A549 (cell line): ENCODE measurements around the gene RNF220. TPM values are rescaled to one million over a fixed set of nuclear protein-coding genes. Genes with fewer than 3 reads are reported as not detected.

Experiments
- ATAC-seq, 2 experiments: fragments of 200-7000 bp in 1 of 2; fragments of >200 bp in 1 of 2; cut with Nextera tagmentation in 1 of 2; cut with Tn5 transposase in 1 of 2; 3 replicates each; pipeline versions ENCODE4 v1.8.0 to v1.9.1; 2018 to 2020; ENCODE audit warnings: mild to moderate bottlenecking in 1 of 2, moderate library complexity in 1 of 2
- CTCF ChIA-PET: fragments of 300-600 bp; sonication (Branson Sonifier 250); formaldehyde crosslinking; extraction: SDS; loops from one replicate; lab custom pipeline; 2021; ENCODE audit warnings: antibody characterized with exemption, inconsistent platforms; lab: Yijun Ruan, JAX
- POLR2A ChIA-PET: fragments of 350-600 bp; formaldehyde crosslinking; extraction: SDS; loops from one replicate; lab custom pipeline; 2021; ENCODE audit warnings: antibody characterized with exemption, inconsistent platforms; lab: Yijun Ruan, JAX
- DNase-seq, 2 experiments: peaks; one replicate each; pipeline versions ENCODE4 v3.0.0 to v3.0.0-alpha.2; 2011 to 2016; ENCODE audit warnings: low read depth in 1 of 2, low spot score in 1 of 2
- FAIRE-seq: peaks from 2 replicates; lab custom pipeline; 2011; peaks lifted over from hg19 to GRCh38; lab: Jason Lieb, UNC
- H3K27ac ChIP-seq, 2 experiments: fragments of >200 bp; sonication (Bioruptor Twin); formaldehyde crosslinking; 3 replicates each; pipeline ENCODE4 v1.5.1; 2016 to 2017
- H3K4me1 ChIP-seq: fragments of >200 bp; sonication (Bioruptor Twin); formaldehyde crosslinking; 3 replicates; pipeline ENCODE4 v1.6.1; 2016
- H3K4me2 ChIP-seq: fragments of >200 bp; sonication (Bioruptor Twin); formaldehyde crosslinking; 3 replicates; pipeline ENCODE4 v1.6.1; 2016
- H3K4me3 ChIP-seq: fragments of >200 bp; sonication (Bioruptor Twin); formaldehyde crosslinking; 3 replicates; pipeline ENCODE4 v1.5.1; 2016
- H3K9me3 ChIP-seq: fragments of >200 bp; sonication (Bioruptor Twin); formaldehyde crosslinking; 3 replicates; pipeline ENCODE4 v1.6.1; 2016
- CEBPB ChIP-seq, 2 experiments: fragments of >200 bp in 1 of 2; sonication (Bioruptor Twin) in 1 of 2; formaldehyde crosslinking in 1 of 2; IDR thresholded peaks; 2 replicates each; pipeline ENCODE4 v1.6.1; 2012 to 2016
- CHD4 ChIP-seq: fragments of 200-600 bp; sonication (generic); IDR thresholded peaks from 2 replicates; pipeline ENCODE4 v1.6.1; 2016; ENCODE audit warnings: antibody characterized with exemption, mild to moderate bottlenecking, borderline replicate concordance
- CTCF ChIP-seq: fragments of >200 bp; sonication (Bioruptor Twin); formaldehyde crosslinking; IDR thresholded peaks from 3 replicates; pipeline ENCODE4 v1.5.1; 2016
- EP300 ChIP-seq, 2 experiments: fragments of >200 bp; sonication (Bioruptor Twin); formaldehyde crosslinking; IDR thresholded peaks; 2 replicates in 1 of 2; 3 replicates in 1 of 2; pipeline ENCODE4 v1.6.1; 2016 to 2017
- ESRRA ChIP-seq: fragments of 150-350 bp; IDR thresholded peaks from 2 replicates; pipeline ENCODE4 v1.6.1; 2014; ENCODE audit warnings: mild to moderate bottlenecking, low read length, borderline replicate concordance
- GATA3 ChIP-seq: IDR thresholded peaks from 2 replicates; pipeline ENCODE4 v1.6.1; 2012; ENCODE audit warnings: borderline replicate concordance
- HES2 ChIP-seq: fragments of >200 bp; sonication (Bioruptor Twin); formaldehyde crosslinking; IDR thresholded peaks from 2 replicates; pipeline ENCODE4 v1.6.1; 2016
- HOXB5 ChIP-seq: fragments of 250-450 bp; sonication (Bioruptor Pico); IDR thresholded peaks from 2 replicates; pipeline ENCODE4 v1.5.0; 2020; ENCODE audit warnings: mild to moderate bottlenecking, moderate library complexity
- JUN ChIP-seq, 2 experiments: fragments of >200 bp; sonication (Bioruptor Twin); formaldehyde crosslinking; IDR thresholded peaks; 2 replicates in 1 of 2; 3 replicates in 1 of 2; pipeline ENCODE4 v1.6.1; 2016 to 2017
- MAX ChIP-seq: IDR thresholded peaks from 2 replicates; pipeline ENCODE4 v1.6.1; 2012
- NFE2L2 ChIP-seq: fragments of 150-350 bp; conservative IDR thresholded peaks from 2 replicates; pipeline ENCODE4 v1.6.1; 2014; ENCODE audit warnings: low read length
- PHF8 ChIP-seq: fragments of 200-600 bp; sonication (generic); IDR thresholded peaks from 2 replicates; pipeline ENCODE4 v1.6.1; 2016; ENCODE audit warnings: low read depth, mild to moderate bottlenecking, antibody characterized with exemption, moderate library complexity, borderline replicate concordance
- RCOR1 ChIP-seq: fragments of 150-350 bp; IDR thresholded peaks from 2 replicates; pipeline ENCODE4 v1.6.1; 2014; ENCODE audit warnings: antibody characterized with exemption, low read length, low read depth
- RNF2 ChIP-seq: fragments of 200-600 bp; sonication (generic); IDR thresholded peaks from 2 replicates; pipeline ENCODE4 v1.6.1; 2016; ENCODE audit warnings: low read depth, mild to moderate bottlenecking, antibody characterized with exemption, moderate library complexity, borderline replicate concordance
- SREBF2 ChIP-seq: fragments of 450-650 bp; IDR thresholded peaks from 2 replicates; pipeline ENCODE4 v1.6.1; 2014; ENCODE audit warnings: mild to moderate bottlenecking, moderate library complexity
- ZFP36 ChIP-seq: fragments of 450-650 bp; IDR thresholded peaks from 2 replicates; pipeline ENCODE4 v1.6.1; 2014; ENCODE audit warnings: borderline replicate concordance; ENCODE audit not compliant: partially characterized antibody
- ZSCAN20 ChIP-seq: fragments of 250-450 bp; sonication (Bioruptor Pico); IDR thresholded peaks from 2 replicates; pipeline ENCODE4 v1.8.0; 2022; ENCODE audit warnings: mild to moderate bottlenecking, moderate library complexity
- WGBS: methylation state at CpG from one replicate; pipeline ENCODE4 v1.1.6; 2017; ENCODE audit errors: missing lambda C conversion rate; 5-methylcytosine and 5-hydroxymethylcytosine counted together
- polyA plus RNA-seq, 4 experiments: library from polyadenylated mRNA; depleted of rRNA in 3 of 4; stranded (reverse); fragments of >200 nt; fragmentation: RNase III in 1 of 4; extraction: RNeasy Plus Mini Kit Qiagen cat#74134 plus additional on column Dnase treatment in 1 of 4; gene quantifications; 2 replicates in 3 of 4; 3 replicates in 1 of 4; pipeline ENCODE4 v1.2.3, GENCODE V29; 2011 to 2017

Gene RNF220
- polyA plus RNA-seq, 2 of the 4 experiments (the other 2 are of a cell fraction): 53.4 to 54.5 TPM

GRCh38 chr1:44566281-44567046, 161.4 kb downstream of the RNF220 start (continued):
- TF ChIP-seq CEBPB (IDR thresholded peaks at IDR 0.05): no peak
- no peak for TF ChIP-seq NFE2L2
- no peak for TF ChIP-seq ZFP36

- DNase-seq (no peak), FAIRE-seq (no peak), ATAC-seq (peak; percentile 66 to 72; a peak in 5 of 6 replicates)
- no peak overlapping the region for H3K4me3 ChIP-seq
- peaks cover 9% of the 10 kb centered on the region for H3K4me1 ChIP-seq
- 58% methylated on average over 10 of the region's 10 CpGs for WGBS
- no peak overlapping the region for H3K27ac ChIP-seq
- POLR2A ChIA-PET: no interaction called here
- H3K4me2 ChIP-seq: no peak overlapping the region
- TF ChIP-seq GATA3: peak; percentile 26; the same call in 1 of the 2 replicates
- TF ChIP-seq MAX: no peak
- H3K9me3 ChIP-seq: no peaks in the 10 kb centered on the region
- CTCF ChIA-PET: interaction anchor here (1.0 to 2.8 kb wide), 6 partner anchors 9 to 190 kb away, joined by 3 to 7 read pairs (median 4); no protein-coding TSS in a partner anchor
These were observed 163.3 kb downstream of the RNF220 start for GRCh38 chr1:44568128-44568900.

- Histone ChIP-seq H3K27ac (no peak overlapping the region), H3K4me2 (no peak overlapping the region), H3K4me1 (peaks cover 9% of the 10 kb centered on the region), H3K9me3 (no peaks in the 10 kb centered on the region), H3K4me3 (no peak overlapping the region)
- ChIA-PET CTCF (interaction anchor here (1.1 to 1.9 kb wide), 3 partner anchors 7 to 352 kb away, joined by 3 to 5 read pairs (median 3); no protein-coding TSS in a partner anchor), POLR2A (no interaction called here)
- 68% methylated on average over 4 of the region's 4 CpGs for WGBS
- TF ChIP-seq CTCF: no peak
- TF ChIP-seq EP300 (IDR thresholded peaks at IDR 0.05): no peak
- TF ChIP-seq JUN (IDR thresholded peaks at IDR 0.05): no peak
- TF ChIP-seq GATA3: no peak
- no peak for TF ChIP-seq PHF8
- no peak for TF ChIP-seq RCOR1
- no peak for TF ChIP-seq RNF2
- no peak for TF ChIP-seq HOXB5 (CRISPR knock-in tag)
- no peak for TF ChIP-seq CHD4
- TF ChIP-seq ESRRA: no peak
- no peak for TF ChIP-seq ZSCAN20 (CRISPR knock-in tag)
- no peak for TF ChIP-seq SREBF2
- TF ChIP-seq HES2: no peak
- DNase-seq: no peak
- FAIRE-seq: no peak
- ATAC-seq: no peak
These were observed 164.4 kb downstream of the RNF220 start for GRCh38 chr1:44569491-44569890.
